ENCODE measurements around the gene CSE1L. TPM values are rescaled to one million over a fixed set of nuclear protein-coding genes. Genes with fewer than 3 reads are reported as not detected.

Gene CSE1L
- total RNA-seq, 1 experiment from 2014 or later, result 316 TPM

DNA sequence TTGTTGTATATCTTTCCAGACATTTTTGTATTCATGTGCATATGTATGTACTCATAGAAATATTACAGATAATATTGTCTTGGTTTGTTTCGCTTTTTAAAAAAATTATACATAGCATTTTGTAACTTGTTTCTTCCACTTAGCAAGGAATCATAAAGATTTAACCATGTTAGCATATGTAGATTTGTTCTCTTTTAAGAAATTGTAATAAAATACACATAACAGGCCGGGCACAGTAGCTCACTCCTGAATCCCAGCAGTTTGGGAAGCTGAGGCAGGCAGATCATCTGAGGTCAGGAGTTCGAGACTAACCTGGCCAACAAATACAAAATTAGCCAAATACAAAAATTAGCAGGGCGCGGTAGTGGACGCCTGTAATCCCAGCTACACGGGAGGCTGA, 44.4 kb upstream of the CSE1L start:
- Histone ChIP-seq H3K36me3 (ENCODE audit: control insufficient read depth, insufficient read depth, low read length) (peaks cover 4% of the 10 kb centered on the region), H3K4me3 (ENCODE audit: low read depth, low read length) (no peak overlapping the region), H3K9me3 (no peaks in the 10 kb centered on the region), H3K27me3 (replicated peaks; ENCODE audit: control insufficient read depth, insufficient read depth, low read length) (no peaks in the 10 kb centered on the region), H3K4me1 (no peaks in the 10 kb centered on the region)
- Mint-ChIP-seq H3K9me3 (ENCODE audit: unreplicated experiment) (no peaks in the 10 kb centered on the region), H3K4me3 (ENCODE audit: unreplicated experiment) (no peak overlapping the region), H3K4me1 (ENCODE audit: low read depth, unreplicated experiment) (peaks cover 5% of the 10 kb centered on the region), H3K36me3 (ENCODE audit: insufficient read depth, unreplicated experiment) (peaks cover 87% of the 10 kb centered on the region), H3K27me3 (ENCODE audit: insufficient read depth, unreplicated experiment) (no peaks in the 10 kb centered on the region), H3K27ac (ENCODE audit: unreplicated experiment) (no peak overlapping the region)
- ChIA-PET POLR2A (no interaction called here), CTCF (no interaction called here)
- TF ChIP-seq, protein P1, sequence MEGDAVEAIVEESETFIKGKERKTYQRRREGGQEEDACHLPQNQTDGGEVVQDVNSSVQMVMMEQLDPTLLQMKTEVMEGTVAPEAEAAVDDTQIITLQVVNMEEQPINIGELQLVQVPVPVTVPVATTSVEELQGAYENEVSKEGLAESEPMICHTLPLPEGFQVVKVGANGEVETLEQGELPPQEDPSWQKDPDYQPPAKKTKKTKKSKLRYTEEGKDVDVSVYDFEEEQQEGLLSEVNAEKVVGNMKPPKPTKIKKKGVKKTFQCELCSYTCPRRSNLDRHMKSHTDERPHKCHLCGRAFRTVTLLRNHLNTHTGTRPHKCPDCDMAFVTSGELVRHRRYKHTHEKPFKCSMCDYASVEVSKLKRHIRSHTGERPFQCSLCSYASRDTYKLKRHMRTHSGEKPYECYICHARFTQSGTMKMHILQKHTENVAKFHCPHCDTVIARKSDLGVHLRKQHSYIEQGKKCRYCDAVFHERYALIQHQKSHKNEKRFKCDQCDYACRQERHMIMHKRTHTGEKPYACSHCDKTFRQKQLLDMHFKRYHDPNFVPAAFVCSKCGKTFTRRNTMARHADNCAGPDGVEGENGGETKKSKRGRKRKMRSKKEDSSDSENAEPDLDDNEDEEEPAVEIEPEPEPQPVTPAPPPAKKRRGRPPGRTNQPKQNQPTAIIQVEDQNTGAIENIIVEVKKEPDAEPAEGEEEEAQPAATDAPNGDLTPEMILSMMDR (IDR thresholded peaks at IDR 0.05; ENCODE audit: insufficient read depth in 1 of 2, low read depth in 1 of 2, low read length in 1 of 2, severe bottlenecking in 1 of 2, unreplicated experiment in 1 of 2), result no peak
- BruUV-seq (replicated peaks), result no TSS peak
- intact Hi-C loops (cut with micrococcal nuclease; ENCODE audit: unreplicated experiment), result no loop called here
- DNase-seq, result no peak

DNA sequence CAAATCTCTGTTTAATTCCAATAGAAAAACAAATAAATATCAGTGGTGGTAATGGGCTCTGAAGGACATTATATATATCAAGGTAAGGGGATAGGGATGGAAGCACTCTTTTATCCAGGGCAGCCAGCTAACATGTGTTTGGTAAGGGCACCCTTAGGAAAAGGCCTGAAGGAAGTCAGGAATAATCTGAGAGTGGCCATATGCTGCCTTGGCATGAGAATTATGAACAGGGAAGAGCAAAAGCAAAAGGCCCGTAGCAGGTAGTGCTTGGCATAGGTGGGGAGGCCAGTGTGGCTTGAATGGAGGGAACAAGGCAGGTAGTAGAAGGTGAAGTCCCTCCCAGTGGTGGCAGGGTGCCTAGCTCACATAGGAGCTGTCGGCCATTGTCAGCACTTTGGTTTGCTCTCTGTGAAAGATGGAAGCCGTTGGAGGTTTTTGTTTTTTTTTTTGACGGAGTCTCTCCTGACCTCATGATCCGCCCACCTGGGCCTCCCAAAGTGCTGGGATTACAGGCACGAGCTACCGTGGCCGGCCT, 39.6 kb upstream of the CSE1L start:
- H3K9me3 ChIP-seq, result no peaks in the 10 kb centered on the region
- H3K9me3 Mint-ChIP-seq (ENCODE audit: unreplicated experiment), result no peaks in the 10 kb centered on the region
- H3K27me3 Mint-ChIP-seq (ENCODE audit: insufficient read depth, unreplicated experiment), result no peaks in the 10 kb centered on the region
- peaks cover 5% of the 10 kb centered on the region for H3K36me3 ChIP-seq (ENCODE audit: control insufficient read depth, insufficient read depth, low read length)
- CTCF ChIA-PET, result interaction anchor here (0.6 kb wide), 1 partner anchor 80 kb away, joined by 3 read pairs; no protein-coding TSS in a partner anchor
- no TSS peak for BruUV-seq (replicated peaks)
- POLR2A ChIA-PET, result no interaction called here
- TF ChIP-seq, protein P1 (IDR thresholded peaks at IDR 0.05; ENCODE audit: insufficient read depth in 1 of 2, low read depth in 1 of 2, low read length in 1 of 2, severe bottlenecking in 1 of 2, unreplicated experiment in 1 of 2), result no peak
- no peak for DNase-seq
- no peak overlapping the region for H3K27ac Mint-ChIP-seq (ENCODE audit: unreplicated experiment)
- H3K4me3 Mint-ChIP-seq (ENCODE audit: unreplicated experiment), result no peak overlapping the region
- peaks cover 12% of the 10 kb centered on the region for H3K4me1 Mint-ChIP-seq (ENCODE audit: low read depth, unreplicated experiment)
- no peak overlapping the region for H3K4me3 ChIP-seq (ENCODE audit: low read depth, low read length)
- intact Hi-C loops (cut with micrococcal nuclease; ENCODE audit: unreplicated experiment), result no loop called here
- no peaks in the 10 kb centered on the region for H3K27me3 ChIP-seq (replicated peaks; ENCODE audit: control insufficient read depth, insufficient read depth, low read length)
- H3K4me1 ChIP-seq, result peaks cover 13% of the 10 kb centered on the region; the same call in 1 of the 2 replicates
- peaks cover 87% of the 10 kb centered on the region for H3K36me3 Mint-ChIP-seq (ENCODE audit: insufficient read depth, unreplicated experiment)

DNA sequence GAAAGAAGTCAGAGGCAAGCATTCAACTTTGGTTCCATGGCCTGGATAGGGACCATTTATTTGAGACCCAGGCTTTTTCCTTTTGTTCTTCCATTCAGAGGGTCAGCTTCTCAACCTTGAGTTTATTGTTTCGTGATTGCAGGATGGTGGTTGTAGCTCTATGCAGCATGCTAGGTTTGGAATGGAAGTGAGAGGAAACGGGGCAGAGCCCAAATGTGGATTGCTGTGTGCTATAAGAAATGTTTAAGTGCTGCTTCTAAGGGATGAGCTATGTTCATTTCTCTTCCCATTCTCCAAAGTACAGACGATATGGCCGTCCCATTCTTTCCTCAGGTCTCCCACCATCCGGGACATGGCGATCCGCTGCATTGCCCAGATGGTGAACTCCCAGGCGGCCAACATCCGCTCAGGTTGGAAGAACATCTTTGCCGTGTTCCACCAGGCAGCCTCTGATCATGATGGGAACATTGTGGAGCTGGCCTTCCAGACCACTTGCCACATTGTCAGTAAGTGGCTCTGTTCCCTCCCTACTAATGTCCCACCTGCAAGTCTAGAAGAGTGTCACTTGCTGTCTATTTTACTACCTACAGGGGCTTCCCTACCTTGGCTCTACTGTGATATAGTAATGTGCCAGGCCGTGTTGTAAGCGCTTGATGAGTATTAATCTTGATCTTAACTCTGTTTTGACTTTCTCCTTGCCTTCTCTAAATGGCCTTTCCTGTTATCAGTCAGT, 36.0 kb upstream of the CSE1L start:
- POLR2A ChIA-PET, result no interaction called here
- CTCF ChIA-PET, result no interaction called here
- BruUV-seq (replicated peaks), result no TSS peak

More for the DNA sequence above, 36.0 kb upstream of the CSE1L start:
- Histone ChIP-seq H3K9me3 (no peaks in the 10 kb centered on the region), H3K4me3 (ENCODE audit: low read depth, low read length) (no peak overlapping the region), H3K36me3 (ENCODE audit: control insufficient read depth, insufficient read depth, low read length) (peaks cover 7% of the 10 kb centered on the region), H3K4me1 (peaks cover 13% of the 10 kb centered on the region; the same call in 1 of the 2 replicates), H3K27me3 (replicated peaks; ENCODE audit: control insufficient read depth, insufficient read depth, low read length) (no peaks in the 10 kb centered on the region)
- no peak overlapping the region for H3K4me3 Mint-ChIP-seq (ENCODE audit: unreplicated experiment)
- no peak overlapping the region for H3K27ac Mint-ChIP-seq (ENCODE audit: unreplicated experiment)
- intact Hi-C loops (cut with micrococcal nuclease; ENCODE audit: unreplicated experiment), result no loop called here
- H3K9me3 Mint-ChIP-seq (ENCODE audit: unreplicated experiment), result no peaks in the 10 kb centered on the region
- peaks cover 95% of the 10 kb centered on the region for H3K36me3 Mint-ChIP-seq (ENCODE audit: insufficient read depth, unreplicated experiment)
- TF ChIP-seq, protein P1 (IDR thresholded peaks at IDR 0.05; ENCODE audit: insufficient read depth in 1 of 2, low read depth in 1 of 2, low read length in 1 of 2, severe bottlenecking in 1 of 2, unreplicated experiment in 1 of 2), result no peak
- H3K27me3 Mint-ChIP-seq (ENCODE audit: insufficient read depth, unreplicated experiment), result no peaks in the 10 kb centered on the region
- peaks cover 12% of the 10 kb centered on the region for H3K4me1 Mint-ChIP-seq (ENCODE audit: low read depth, unreplicated experiment)
- DNase-seq, result no peak

Data from Caco-2 (cell line).